HCT116 (cell line): ENCODE data around the gene TECPR1.

Experiments
- EGR1 ChIP-seq: IDR thresholded peaks from 2 replicates; pipeline ENCODE4 v1.6.1; 2012; ENCODE audit warnings: low read depth
- POLR2A ChIP-seq: IDR thresholded peaks from 2 replicates; pipeline ENCODE4 v1.7.0; 2011; ENCODE audit warnings: borderline replicate concordance; ENCODE audit not compliant: insufficient read depth, insufficient read length; ENCODE audit errors: extremely low read depth
- POLR2AphosphoS5 ChIP-seq: IDR thresholded peaks from 2 replicates; pipeline ENCODE4 v1.6.1; 2011; ENCODE audit warnings: mild to moderate bottlenecking, low read depth, low read length, moderate library complexity
- SIN3A ChIP-seq: IDR thresholded peaks from 2 replicates; pipeline ENCODE4 v1.6.1; 2012; ENCODE audit warnings: low read depth
- TF ChIP-seq, protein P1 (sequence below), 3 experiments: fragments of 200-600 bp in 1 of 3; sonication (generic) in 1 of 3; IDR thresholded peaks in 2 of 3; conservative IDR thresholded peaks in 1 of 3; 2 replicates each; pipeline ENCODE4 v1.5.1; 2012 to 2017; ENCODE audit warnings: low read depth in 2 of 3, low read length in 2 of 3, antibody characterized with exemption in 1 of 3, borderline replicate concordance in 1 of 3, control low read depth in 1 of 3, mild to moderate bottlenecking in 1 of 3, mixed read lengths in 1 of 3, mixed run types in 1 of 3, moderate library complexity in 1 of 3; ENCODE audit not compliant: insufficient read depth in 1 of 3

DNA sequence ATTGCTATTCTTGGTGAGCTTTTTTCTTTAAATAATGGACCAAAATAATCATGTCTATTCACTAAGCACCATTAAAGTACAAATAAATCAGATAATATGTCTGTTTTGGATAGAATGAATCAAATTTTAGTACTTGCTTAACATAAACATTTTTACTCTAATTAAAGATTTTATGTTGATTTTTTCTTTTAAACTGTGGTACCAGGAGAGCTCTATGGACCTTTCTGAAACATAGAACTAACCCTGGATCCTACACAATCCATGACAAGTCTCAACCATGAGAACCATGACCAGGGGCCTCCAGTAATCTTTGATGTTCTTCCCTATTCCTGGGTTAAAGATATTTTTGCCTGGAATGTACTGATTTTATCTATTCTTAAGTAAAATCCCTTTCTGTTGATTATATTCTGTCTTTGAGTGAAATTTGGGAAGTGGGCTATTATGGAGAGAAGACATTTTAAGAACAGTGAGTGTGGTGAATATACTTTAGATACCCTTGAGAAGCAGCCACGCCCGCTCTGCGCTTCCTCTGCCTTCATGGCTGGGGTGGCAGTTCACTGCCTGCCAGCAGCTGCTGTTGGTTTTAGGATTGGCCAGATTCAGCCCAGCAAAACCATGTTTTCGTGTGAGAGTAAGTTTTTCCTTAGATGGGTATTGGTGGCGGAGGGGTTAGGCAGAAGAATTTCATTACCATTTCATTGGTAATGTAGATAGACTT is 83.0 kb downstream of the TECPR1 start:
- TF ChIP-seq POLR2A (no peak), SIN3A (no peak), POLR2AphosphoS5 (no peak), EGR1 (no peak)
- TF ChIP-seq, protein P1, sequence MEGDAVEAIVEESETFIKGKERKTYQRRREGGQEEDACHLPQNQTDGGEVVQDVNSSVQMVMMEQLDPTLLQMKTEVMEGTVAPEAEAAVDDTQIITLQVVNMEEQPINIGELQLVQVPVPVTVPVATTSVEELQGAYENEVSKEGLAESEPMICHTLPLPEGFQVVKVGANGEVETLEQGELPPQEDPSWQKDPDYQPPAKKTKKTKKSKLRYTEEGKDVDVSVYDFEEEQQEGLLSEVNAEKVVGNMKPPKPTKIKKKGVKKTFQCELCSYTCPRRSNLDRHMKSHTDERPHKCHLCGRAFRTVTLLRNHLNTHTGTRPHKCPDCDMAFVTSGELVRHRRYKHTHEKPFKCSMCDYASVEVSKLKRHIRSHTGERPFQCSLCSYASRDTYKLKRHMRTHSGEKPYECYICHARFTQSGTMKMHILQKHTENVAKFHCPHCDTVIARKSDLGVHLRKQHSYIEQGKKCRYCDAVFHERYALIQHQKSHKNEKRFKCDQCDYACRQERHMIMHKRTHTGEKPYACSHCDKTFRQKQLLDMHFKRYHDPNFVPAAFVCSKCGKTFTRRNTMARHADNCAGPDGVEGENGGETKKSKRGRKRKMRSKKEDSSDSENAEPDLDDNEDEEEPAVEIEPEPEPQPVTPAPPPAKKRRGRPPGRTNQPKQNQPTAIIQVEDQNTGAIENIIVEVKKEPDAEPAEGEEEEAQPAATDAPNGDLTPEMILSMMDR (IDR thresholded peaks at IDR 0.05 in 2 of 3, conservative IDR thresholded peaks at IDR 0.05 in 1 of 3; ENCODE audit: borderline replicate concordance in 1 of 3, insufficient read depth in 1 of 3, low read depth in 2 of 3, low read length in 2 of 3) = no peak
